Loucy (cell line): ENCODE results near the gene GNA15.

ENCODE experiments used
- EZH2phosphoT487 ChIP-seq: fragments of 200-600 bp; IDR thresholded peaks from 2 replicates; pipeline ENCODE4 v1.6.1; 2018; ENCODE audit warnings: antibody characterized with exemption, mild to moderate bottlenecking, moderate library complexity, borderline replicate concordance
- TF ChIP-seq, protein P1 (sequence below): fragments of 200-600 bp; sonication (generic); conservative IDR thresholded peaks from 2 replicates; pipeline ENCODE4 v1.5.1; 2014; ENCODE audit warnings: mild to moderate bottlenecking, antibody characterized with exemption, low read length

DNA sequence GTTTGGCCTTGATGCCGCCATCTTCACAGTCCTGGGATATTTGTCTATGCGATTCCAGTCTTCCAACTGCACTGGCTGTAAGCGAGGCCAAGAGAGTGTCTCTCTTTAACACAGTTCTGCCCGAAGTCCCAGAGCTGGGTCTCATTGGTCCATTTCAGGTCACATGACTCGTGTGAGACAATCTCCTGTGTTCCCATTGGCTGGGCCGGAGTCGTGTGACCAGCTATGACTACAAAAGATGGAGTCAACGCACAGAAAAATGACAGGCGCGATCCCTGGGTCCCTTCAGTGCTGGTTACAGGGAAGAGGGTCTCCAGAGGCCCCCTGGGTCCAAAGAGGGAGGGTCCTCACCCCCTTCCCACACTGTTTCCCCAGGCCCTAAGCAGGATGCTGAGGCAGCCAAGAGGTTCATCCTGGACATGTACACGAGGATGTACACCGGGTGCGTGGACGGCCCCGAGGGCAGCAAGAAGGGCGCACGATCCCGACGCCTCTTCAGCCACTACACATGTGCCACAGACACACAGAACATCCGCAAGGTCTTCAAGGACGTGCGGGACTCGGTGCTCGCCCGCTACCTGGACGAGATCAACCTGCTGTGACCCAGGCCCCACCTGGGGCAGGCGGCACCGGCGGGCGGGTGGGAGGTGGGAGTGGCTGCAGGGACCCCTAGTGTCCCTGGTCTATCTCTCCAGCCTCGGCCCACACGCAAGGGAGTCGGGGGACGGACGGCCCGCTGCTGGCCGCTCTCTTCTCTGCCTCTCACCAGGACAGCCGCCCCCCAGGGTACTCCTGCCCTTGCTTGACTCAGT is 26.8 kb downstream of the GNA15 start:
- TF ChIP-seq, protein P1, sequence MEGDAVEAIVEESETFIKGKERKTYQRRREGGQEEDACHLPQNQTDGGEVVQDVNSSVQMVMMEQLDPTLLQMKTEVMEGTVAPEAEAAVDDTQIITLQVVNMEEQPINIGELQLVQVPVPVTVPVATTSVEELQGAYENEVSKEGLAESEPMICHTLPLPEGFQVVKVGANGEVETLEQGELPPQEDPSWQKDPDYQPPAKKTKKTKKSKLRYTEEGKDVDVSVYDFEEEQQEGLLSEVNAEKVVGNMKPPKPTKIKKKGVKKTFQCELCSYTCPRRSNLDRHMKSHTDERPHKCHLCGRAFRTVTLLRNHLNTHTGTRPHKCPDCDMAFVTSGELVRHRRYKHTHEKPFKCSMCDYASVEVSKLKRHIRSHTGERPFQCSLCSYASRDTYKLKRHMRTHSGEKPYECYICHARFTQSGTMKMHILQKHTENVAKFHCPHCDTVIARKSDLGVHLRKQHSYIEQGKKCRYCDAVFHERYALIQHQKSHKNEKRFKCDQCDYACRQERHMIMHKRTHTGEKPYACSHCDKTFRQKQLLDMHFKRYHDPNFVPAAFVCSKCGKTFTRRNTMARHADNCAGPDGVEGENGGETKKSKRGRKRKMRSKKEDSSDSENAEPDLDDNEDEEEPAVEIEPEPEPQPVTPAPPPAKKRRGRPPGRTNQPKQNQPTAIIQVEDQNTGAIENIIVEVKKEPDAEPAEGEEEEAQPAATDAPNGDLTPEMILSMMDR: no peak
- no peak for TF ChIP-seq EZH2phosphoT487
